SK-N-SH treated with all-trans-retinoic acid at 6 μM for 48 hours (cell line): ENCODE measurements around the gene ARHGAP44.

Source experiments
- BACH2 ChIP-seq: fragments of 250-450 bp; sonication (Bioruptor Pico); IDR thresholded peaks from 2 replicates; pipeline ENCODE4 v1.9.0; 2021; ENCODE audit warnings: mild to moderate bottlenecking, borderline replicate concordance
- GLIS3 ChIP-seq: fragments of 250-450 bp; sonication (Bioruptor Pico); IDR thresholded peaks from 2 replicates; pipeline ENCODE4 v1.5.0; 2020; ENCODE audit warnings: mild to moderate bottlenecking, moderate library complexity
- OSR1 ChIP-seq: fragments of 250-450 bp; sonication (Bioruptor Pico); IDR thresholded peaks from 2 replicates; pipeline ENCODE4 v1.8.0; 2022; ENCODE audit warnings: moderate library complexity, mild to moderate bottlenecking, inconsistent platforms
- PATZ1 ChIP-seq: fragments of 250-450 bp; sonication (Bioruptor Pico); IDR thresholded peaks from 2 replicates; pipeline ENCODE4 v1.8.0; 2020; ENCODE audit warnings: mild to moderate bottlenecking, moderate library complexity, borderline replicate concordance
- POU6F1 ChIP-seq: fragments of 250-450 bp; sonication (Bioruptor Pico); IDR thresholded peaks from 2 replicates; pipeline ENCODE4 v1.8.0; 2021; ENCODE audit warnings: low read depth, mild to moderate bottlenecking, moderate library complexity, borderline replicate concordance
- PPARA ChIP-seq: fragments of 250-450 bp; sonication (Bioruptor Pico); IDR thresholded peaks from 2 replicates; pipeline ENCODE4 v1.5.0; 2020; ENCODE audit warnings: mild to moderate bottlenecking, borderline replicate concordance
- RARB ChIP-seq: fragments of 250-450 bp; sonication (Bioruptor Pico); IDR thresholded peaks from 2 replicates; pipeline ENCODE4 v1.8.0; 2021; ENCODE audit warnings: mild to moderate bottlenecking, moderate library complexity
- ZFP3 ChIP-seq: fragments of 250-450 bp; sonication (Bioruptor Pico); IDR thresholded peaks from 2 replicates; pipeline ENCODE4 v1.5.0; 2020; ENCODE audit warnings: mild to moderate bottlenecking, moderate library complexity
- ZNF8 ChIP-seq: fragments of 450-650 bp; formaldehyde crosslinking; IDR thresholded peaks from 2 replicates; pipeline ENCODE4 v1.5.0; 2020; ENCODE audit warnings: mild to moderate bottlenecking, moderate library complexity

- TF ChIP-seq PPARA (CRISPR knock-in tag): no peak
- no peak for TF ChIP-seq OSR1 (CRISPR knock-in tag)
- TF ChIP-seq ZFP3 (CRISPR knock-in tag): no peak
- no peak for TF ChIP-seq GLIS3 (CRISPR knock-in tag)
- TF ChIP-seq ZNF8 (CRISPR knock-in tag): no peak
- TF ChIP-seq BACH2 (CRISPR knock-in tag): no peak
- TF ChIP-seq POU6F1 (CRISPR knock-in tag): no peak
- TF ChIP-seq PATZ1: no peak
- no peak for TF ChIP-seq RARB
These were observed 209.2 kb downstream of the ARHGAP44 start for GRCh38 chr17:12998461-12998860.
